HepG2 (cell line): ENCODE measurements around the gene TIGD6. TPM values are rescaled to one million over a fixed set of nuclear protein-coding genes. Genes with fewer than 3 reads are reported as not detected.

Source experiments
- CENPT ChIP-seq: sonication (generic); formaldehyde crosslinking; IDR thresholded peaks from 2 replicates; pipeline ENCODE4 v1.8.0; 2022; ENCODE audit warnings: low read depth, mild to moderate bottlenecking, moderate library complexity, missing genetic modification reagents
- CREB1 ChIP-seq, 2 experiments: fragments of 450-650 bp in 1 of 2; IDR thresholded peaks; 2 replicates each; pipeline ENCODE4 v1.6.1; 2016 to 2017; ENCODE audit warnings: control low read depth in 1 of 2, mild to moderate bottlenecking in 1 of 2, missing compliant biosample characterization in 1 of 2, missing genetic modification characterization in 1 of 2
- ELK4 ChIP-seq: sonication (generic); formaldehyde crosslinking; IDR thresholded peaks from 2 replicates; pipeline ENCODE4 v1.9.0; 2021; ENCODE audit warnings: missing genetic modification reagents, borderline replicate concordance
- HNRNPL ChIP-seq: fragments of 200-400 bp; formaldehyde crosslinking; IDR thresholded peaks from 2 replicates; pipeline ENCODE4 v1.6.1; 2017; ENCODE audit warnings: mild to moderate bottlenecking, low read depth, low read length
- IRF1 ChIP-seq: sonication (generic); formaldehyde crosslinking; IDR thresholded peaks from 2 replicates; pipeline ENCODE4 v1.4.0; 2020; ENCODE audit warnings: low read depth, mild to moderate bottlenecking, missing genetic modification reagents
- JUNB ChIP-seq: sonication (generic); formaldehyde crosslinking; IDR thresholded peaks from 2 replicates; pipeline ENCODE4 v1.8.0; 2022; ENCODE audit warnings: missing genetic modification reagents, mild to moderate bottlenecking, borderline replicate concordance
- RCOR2 ChIP-seq: IDR thresholded peaks from 2 replicates; pipeline ENCODE4 v1.6.1; 2016; ENCODE audit warnings: missing biosample characterization, missing genetic modification reagents
- SIN3A ChIP-seq: IDR thresholded peaks from 2 replicates; pipeline ENCODE4 v1.6.1; 2011; ENCODE audit warnings: low read depth, mild to moderate bottlenecking, control low read depth, low read length, borderline replicate concordance
- SIN3B ChIP-seq: fragments of 150-350 bp; IDR thresholded peaks from 2 replicates; pipeline ENCODE4 v1.6.1; 2014; ENCODE audit warnings: low read length
- SIX4 ChIP-seq: sonication (generic); formaldehyde crosslinking; IDR thresholded peaks from 2 replicates; pipeline ENCODE4 v1.4.0; 2020; ENCODE audit warnings: missing genetic modification reagents
- U2AF2 ChIP-seq: fragments of 200-400 bp; formaldehyde crosslinking; IDR thresholded peaks from 2 replicates; pipeline ENCODE4 v1.6.1; 2017; ENCODE audit warnings: low read depth, mild to moderate bottlenecking, low read length
- ZBED4 ChIP-seq: sonication (generic); formaldehyde crosslinking; IDR thresholded peaks from 2 replicates; pipeline ENCODE4 v1.4.0; 2020; ENCODE audit warnings: missing genetic modification reagents, borderline replicate concordance
- ZNF124 ChIP-seq: sonication (generic); formaldehyde crosslinking; IDR thresholded peaks from 2 replicates; pipeline ENCODE4 v1.4.0; 2020; ENCODE audit warnings: missing genetic modification reagents
- ZNF44 ChIP-seq: sonication (generic); formaldehyde crosslinking; IDR thresholded peaks from 2 replicates; pipeline ENCODE4 v1.5.1; 2020; ENCODE audit warnings: mild to moderate bottlenecking, missing genetic modification reagents
- ZNF512 ChIP-seq: sonication (generic); formaldehyde crosslinking; IDR thresholded peaks from 2 replicates; pipeline ENCODE4 v1.4.0; 2020; ENCODE audit warnings: mild to moderate bottlenecking, missing genetic modification reagents
- ZNF558 ChIP-seq: sonication (generic); formaldehyde crosslinking; IDR thresholded peaks from 2 replicates; pipeline ENCODE4 v1.9.0; 2022; ENCODE audit warnings: mild to moderate bottlenecking, missing genetic modification reagents, borderline replicate concordance
- ZNF75D ChIP-seq: sonication (generic); formaldehyde crosslinking; IDR thresholded peaks from 2 replicates; pipeline ENCODE4 v1.8.1; 2023; ENCODE audit warnings: missing genetic modification reagents, mild to moderate bottlenecking, borderline replicate concordance
- polyA plus RNA-seq, 8 experiments: library from polyadenylated mRNA; depleted of rRNA in 3 of 8; stranded (reverse) in 7 of 8; unstranded in 1 of 8; fragments of >200 nt; fragmentation: Illumina TruSeq in 4 of 8; extraction: Trizol in 4 of 8; gene quantifications; 2 replicates each; pipeline versions ENCODE4 v1.2.1 to v1.2.3, GENCODE V29; 2011 to 2016; ENCODE audit warnings: low read depth in 4 of 8, missing spikeins in 1 of 8, mixed read lengths in 1 of 8; ENCODE audit not compliant: insufficient read depth in 1 of 8
- total RNA-seq, 5 experiments: library from RNA; depleted of rRNA; stranded (reverse); fragments of >200 nt; fragmentation: Illumina TruSeq; extraction: Trizol; gene quantifications; 2 replicates each; pipeline ENCODE4 v1.2.3, GENCODE V29; 2016; ENCODE audit warnings: low read depth in 1 of 5

Gene TIGD6
- total and polyA plus RNA-seq, 2 of the 13 experiments (the other 11 are each of a cell fraction or from before 2014, with no cell fraction given) = 2.1 to 2.9 TPM

- peak; percentile 33; the same call in 1 of the 2 replicates for TF ChIP-seq SIX4 (CRISPR knock-in tag)
- TF ChIP-seq ELK4 (CRISPR knock-in tag) = no peak
- no peak for TF ChIP-seq RCOR2 (CRISPR knock-in tag)
- peak; percentile 74; the same call in 1 of the 2 replicates for TF ChIP-seq SIN3B
- peak; percentile 67; the same call in 1 of the 2 replicates for TF ChIP-seq SIN3A
- peak; percentile 18; the same call in 1 of the 2 replicates for TF ChIP-seq ZNF512 (CRISPR knock-in tag)
- 0 out of 2 replicates have a peak, but pooled peaks have one; percentile 74 for TF ChIP-seq U2AF2
- TF ChIP-seq HNRNPL = 0 out of 2 replicates have a peak, but pooled peaks have one; percentile 46
- TF ChIP-seq ZNF44 = no peak; the same call in 1 of the 2 replicates
- no peak for TF ChIP-seq IRF1 (CRISPR knock-in tag)
- no peak for TF ChIP-seq JUNB
- peak; percentile 27; the same call in 1 of the 2 replicates for TF ChIP-seq CENPT (CRISPR knock-in tag)
- peak; percentile 42; the same call in 1 of the 2 replicates for TF ChIP-seq ZNF558
- peak; percentile 79; the same call in 1 of the 2 replicates for TF ChIP-seq ZNF124 (CRISPR knock-in tag)
- no peak for TF ChIP-seq ZNF75D
- TF ChIP-seq CREB1 (IDR thresholded peaks at IDR 0.05) = peak; percentile 87
- peak; percentile 81 for TF ChIP-seq CREB1 (CRISPR knock-in tag; IDR thresholded peaks at IDR 0.05)
- peak; percentile 50; the same call in 1 of the 2 replicates for TF ChIP-seq ZBED4
Measured at GRCh38 chr5:150000256-150000989, at the start of gene TIGD6, which contains the start of gene HMGXB3 (continued).
